Measurements from ENCODE around the gene HAL.

- TF ChIP-seq POLR2A (IDR thresholded peaks at IDR 0.05; ENCODE audit: low read length) (peak; percentile 75), GATA1 (IDR thresholded peaks at IDR 0.05; ENCODE audit: low read depth, low read length) (no peak)
Measured at GRCh38 chr12:96035283-96036236, 39.4 kb upstream of the HAL start, which contains the start of gene LTA4H.

All from erythroblast (primary cell).